HEK293 (cell line): ENCODE results near the gene CALCOCO1.

Experiments used
- BCL11B ChIP-seq: fragments of 450-650 bp; formaldehyde crosslinking; IDR thresholded peaks from 2 replicates; pipeline ENCODE4 v1.5.1; 2016; ENCODE audit warnings: low read depth, missing biosample characterization, missing genetic modification characterization
- CTCF ChIP-seq: fragments of 450-650 bp; formaldehyde crosslinking; IDR thresholded peaks from 2 replicates; pipeline ENCODE4 v1.5.1; 2016; ENCODE audit warnings: missing biosample characterization, missing genetic modification characterization
- GFI1B ChIP-seq: fragments of 450-650 bp; formaldehyde crosslinking; IDR thresholded peaks from 2 replicates; pipeline ENCODE4 v1.5.1; 2016; ENCODE audit warnings: missing biosample characterization, missing genetic modification characterization
- GLI4 ChIP-seq: fragments of 450-650 bp; formaldehyde crosslinking; IDR thresholded peaks from 2 replicates; pipeline ENCODE4 v1.5.1; 2016; ENCODE audit warnings: missing biosample characterization, missing genetic modification characterization
- HOXC10 ChIP-seq: sonication (generic); formaldehyde crosslinking; IDR thresholded peaks from 2 replicates; pipeline ENCODE4 v1.8.1; 2023; ENCODE audit warnings: mild to moderate bottlenecking, missing genetic modification reagents
- KLF16 ChIP-seq: fragments of 450-650 bp; formaldehyde crosslinking; IDR thresholded peaks from 2 replicates; pipeline ENCODE4 v1.5.1; 2017; ENCODE audit warnings: missing biosample characterization, missing genetic modification characterization
- KLF7 ChIP-seq: fragments of 450-650 bp; formaldehyde crosslinking; IDR thresholded peaks from 2 replicates; pipeline ENCODE4 v1.5.1; 2016; ENCODE audit warnings: missing biosample characterization, missing genetic modification characterization, borderline replicate concordance
- KLF8 ChIP-seq: fragments of 450-650 bp; formaldehyde crosslinking; IDR thresholded peaks from 2 replicates; pipeline ENCODE4 v1.5.1; 2016; ENCODE audit warnings: missing biosample characterization, missing genetic modification characterization
- MEIS1 ChIP-seq: sonication (generic); formaldehyde crosslinking; IDR thresholded peaks from 2 replicates; pipeline ENCODE4 v1.8.1; 2022; ENCODE audit warnings: missing genetic modification reagents, mild to moderate bottlenecking, borderline replicate concordance
- MYNN ChIP-seq: fragments of 450-650 bp; formaldehyde crosslinking; IDR thresholded peaks from 2 replicates; pipeline ENCODE4 v1.5.1; 2016; ENCODE audit warnings: missing biosample characterization, missing genetic modification characterization, borderline replicate concordance
- PBX3 ChIP-seq: sonication (generic); formaldehyde crosslinking; IDR thresholded peaks from 2 replicates; pipeline ENCODE4 v1.8.1; 2022; ENCODE audit warnings: mild to moderate bottlenecking, moderate library complexity, missing genetic modification reagents
- REPIN1 ChIP-seq: fragments of 450-650 bp; formaldehyde crosslinking; IDR thresholded peaks from 2 replicates; pipeline ENCODE4 v1.5.1; 2017; ENCODE audit warnings: missing biosample characterization, missing genetic modification characterization, low read depth
- ZBTB49 ChIP-seq: fragments of 450-650 bp; formaldehyde crosslinking; IDR thresholded peaks from 2 replicates; pipeline ENCODE4 v1.5.1; 2016; ENCODE audit warnings: missing biosample characterization, missing genetic modification characterization, low read depth
- ZIC2 ChIP-seq: fragments of 450-650 bp; formaldehyde crosslinking; IDR thresholded peaks from 2 replicates; pipeline ENCODE4 v1.5.1; 2016; ENCODE audit warnings: missing biosample characterization, missing genetic modification characterization
- ZNF140 ChIP-seq: fragments of 450-650 bp; formaldehyde crosslinking; IDR thresholded peaks from 2 replicates; pipeline ENCODE4 v1.5.1; 2016; ENCODE audit warnings: missing biosample characterization, missing genetic modification characterization
- ZNF175 ChIP-seq: fragments of 450-650 bp; formaldehyde crosslinking; IDR thresholded peaks from 2 replicates; pipeline ENCODE4 v1.5.1; 2016; ENCODE audit warnings: missing biosample characterization, missing genetic modification characterization
- ZNF19 ChIP-seq: fragments of 450-650 bp; formaldehyde crosslinking; IDR thresholded peaks from 2 replicates; pipeline ENCODE4; 2016; ENCODE audit warnings: missing biosample characterization, missing genetic modification characterization, low read depth
- ZNF214 ChIP-seq: fragments of 450-650 bp; formaldehyde crosslinking; IDR thresholded peaks from 2 replicates; pipeline ENCODE4 v1.5.1; 2017; ENCODE audit warnings: missing biosample characterization, mild to moderate bottlenecking, missing genetic modification characterization, borderline replicate concordance
- ZNF26 ChIP-seq: fragments of 450-650 bp; formaldehyde crosslinking; IDR thresholded peaks from 2 replicates; pipeline ENCODE4 v1.5.1; 2016; ENCODE audit warnings: missing biosample characterization, missing genetic modification characterization
- ZNF37A ChIP-seq: fragments of 450-650 bp; IDR thresholded peaks from 2 replicates; pipeline ENCODE4 v1.5.1; 2018; ENCODE audit warnings: missing biosample characterization, missing genetic modification characterization
- ZNF391 ChIP-seq: fragments of 450-650 bp; formaldehyde crosslinking; IDR thresholded peaks from 2 replicates; pipeline ENCODE4 v1.5.1; 2016; ENCODE audit warnings: low read depth, missing biosample characterization, missing genetic modification characterization, borderline replicate concordance
- ZNF394 ChIP-seq: fragments of 450-650 bp; formaldehyde crosslinking; IDR thresholded peaks from 2 replicates; pipeline ENCODE4 v1.5.1; 2016; ENCODE audit warnings: missing biosample characterization, missing genetic modification characterization, mild to moderate bottlenecking, moderate library complexity, borderline replicate concordance
- ZNF488 ChIP-seq: fragments of 450-650 bp; formaldehyde crosslinking; IDR thresholded peaks from 2 replicates; pipeline ENCODE4 v1.5.1; 2016; ENCODE audit warnings: missing biosample characterization, missing genetic modification characterization
- ZNF529 ChIP-seq: fragments of 450-650 bp; formaldehyde crosslinking; IDR thresholded peaks from 2 replicates; pipeline ENCODE4 v1.5.1; 2017; ENCODE audit warnings: missing genetic modification characterization, missing biosample characterization; ENCODE audit not compliant: insufficient replicate concordance
- ZNF558 ChIP-seq: fragments of 450-650 bp; formaldehyde crosslinking; IDR thresholded peaks from 2 replicates; pipeline ENCODE4 v1.5.1; 2016; ENCODE audit warnings: missing biosample characterization, missing genetic modification characterization
- ZNF610 ChIP-seq: fragments of 450-650 bp; formaldehyde crosslinking; IDR thresholded peaks from 2 replicates; pipeline ENCODE4 v1.5.1; 2016; ENCODE audit warnings: missing biosample characterization, missing genetic modification characterization, borderline replicate concordance
- ZNF645 ChIP-seq: fragments of 450-650 bp; formaldehyde crosslinking; IDR thresholded peaks from 2 replicates; pipeline ENCODE4; 2016; ENCODE audit warnings: missing biosample characterization, missing genetic modification characterization
- ZNF692 ChIP-seq: fragments of 450-650 bp; formaldehyde crosslinking; IDR thresholded peaks from 2 replicates; pipeline ENCODE4 v1.5.1; 2016; ENCODE audit warnings: missing biosample characterization, missing genetic modification characterization
- ZNF747 ChIP-seq: fragments of 450-650 bp; formaldehyde crosslinking; IDR thresholded peaks from 2 replicates; pipeline ENCODE4 v1.5.1; 2016; ENCODE audit warnings: missing biosample characterization, missing genetic modification characterization
- ZNF76 ChIP-seq: fragments of 450-650 bp; formaldehyde crosslinking; IDR thresholded peaks from 2 replicates; pipeline ENCODE4; 2016; ENCODE audit warnings: low read depth, missing biosample characterization, missing genetic modification characterization, borderline replicate concordance
- ZNF768 ChIP-seq: fragments of 450-650 bp; formaldehyde crosslinking; IDR thresholded peaks from 2 replicates; pipeline ENCODE4 v1.5.1; 2018; ENCODE audit warnings: missing biosample characterization, mild to moderate bottlenecking, missing genetic modification characterization

Gene CALCOCO1

GRCh38 chr12:53746592-53747092 is 19.4 kb upstream of the CALCOCO1 start (continued):
- TF ChIP-seq ZNF610 (tag by site-specific recombination): 0 out of 2 replicates have a peak, but pooled peaks have one; percentile 29
- TF ChIP-seq ZNF394 (tag by site-specific recombination): peak; percentile 74
- TF ChIP-seq CTCF (tag by site-specific recombination): peak; percentile 99
- no peak; the same call in 1 of the 2 replicates for TF ChIP-seq ZNF140
- TF ChIP-seq ZNF214: no peak
- no peak for TF ChIP-seq ZNF768
- no peak for TF ChIP-seq ZBTB49 (tag by site-specific recombination)
- no peak for TF ChIP-seq KLF7 (tag by site-specific recombination)
- TF ChIP-seq GFI1B (tag by site-specific recombination): no peak
- TF ChIP-seq ZNF747 (tag by site-specific recombination): no peak
- no peak for TF ChIP-seq ZNF645 (tag by site-specific recombination)
- no peak for TF ChIP-seq ZNF26
- peak; percentile 57; the same call in 1 of the 2 replicates for TF ChIP-seq ZNF76
- TF ChIP-seq ZIC2 (tag by site-specific recombination): no peak
- no peak for TF ChIP-seq ZNF488 (tag by site-specific recombination)
- peak; percentile 74 for TF ChIP-seq ZNF692 (tag by site-specific recombination)
- TF ChIP-seq REPIN1 (tag by site-specific recombination): no peak
- TF ChIP-seq MYNN: no peak
- no peak for TF ChIP-seq ZNF529
- peak; percentile 72; the same call in 1 of the 2 replicates for TF ChIP-seq ZNF391 (tag by site-specific recombination)
- no peak for TF ChIP-seq KLF16 (tag by site-specific recombination)
- TF ChIP-seq KLF8 (tag by site-specific recombination): 0 out of 2 replicates have a peak, but pooled peaks have one; percentile 30
- TF ChIP-seq ZNF19 (tag by site-specific recombination): no peak
- no peak for TF ChIP-seq ZNF37A (tag by site-specific recombination)
- TF ChIP-seq BCL11B (tag by site-specific recombination): no peak
- no peak for TF ChIP-seq ZNF558 (tag by site-specific recombination)
- TF ChIP-seq MEIS1: no peak
- no peak for TF ChIP-seq ZNF175 (tag by site-specific recombination)
- TF ChIP-seq HOXC10 (CRISPR knock-in tag): no peak
- TF ChIP-seq PBX3: no peak
- no peak for TF ChIP-seq GLI4 (tag by site-specific recombination)
